ENCODE data around the gene CHTF18.

GRCh38 chr16:822174-822908 lies 33.9 kb downstream of the CHTF18 start:
- TF ChIP-seq NCOA2 (IDR thresholded peaks at IDR 0.05; ENCODE audit: partially characterized antibody in 2 of 2): no peak
- no peak for TF ChIP-seq SMC3 (conservative IDR thresholded peaks at IDR 0.05; ENCODE audit: insufficient read depth, low read depth, low read length)
- TF ChIP-seq CTCF (IDR thresholded peaks at IDR 0.05 in 2 of 3, conservative IDR thresholded peaks at IDR 0.05 in 1 of 3; ENCODE audit: insufficient read depth in 2 of 3, low read depth in 1 of 3, low read length in 3 of 3): no peak
- TF ChIP-seq, protein P1, sequence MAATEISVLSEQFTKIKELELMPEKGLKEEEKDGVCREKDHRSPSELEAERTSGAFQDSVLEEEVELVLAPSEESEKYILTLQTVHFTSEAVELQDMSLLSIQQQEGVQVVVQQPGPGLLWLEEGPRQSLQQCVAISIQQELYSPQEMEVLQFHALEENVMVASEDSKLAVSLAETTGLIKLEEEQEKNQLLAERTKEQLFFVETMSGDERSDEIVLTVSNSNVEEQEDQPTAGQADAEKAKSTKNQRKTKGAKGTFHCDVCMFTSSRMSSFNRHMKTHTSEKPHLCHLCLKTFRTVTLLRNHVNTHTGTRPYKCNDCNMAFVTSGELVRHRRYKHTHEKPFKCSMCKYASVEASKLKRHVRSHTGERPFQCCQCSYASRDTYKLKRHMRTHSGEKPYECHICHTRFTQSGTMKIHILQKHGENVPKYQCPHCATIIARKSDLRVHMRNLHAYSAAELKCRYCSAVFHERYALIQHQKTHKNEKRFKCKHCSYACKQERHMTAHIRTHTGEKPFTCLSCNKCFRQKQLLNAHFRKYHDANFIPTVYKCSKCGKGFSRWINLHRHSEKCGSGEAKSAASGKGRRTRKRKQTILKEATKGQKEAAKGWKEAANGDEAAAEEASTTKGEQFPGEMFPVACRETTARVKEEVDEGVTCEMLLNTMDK (IDR thresholded peaks at IDR 0.05; ENCODE audit: borderline replicate concordance, insufficient read depth, low read depth, low read length, poor library complexity, severe bottlenecking): no peak
- TF ChIP-seq EP300 (IDR thresholded peaks at IDR 0.05; ENCODE audit: low read length): no peak
- no peak for TF ChIP-seq PHF8 (IDR thresholded peaks at IDR 0.05; ENCODE audit: borderline replicate concordance, low read length)
- TF ChIP-seq RAD21 (CRISPR knock-in tag; conservative IDR thresholded peaks at IDR 0.05 in 1 of 2, IDR thresholded peaks at IDR 0.05 in 1 of 2): no peak
- no peak for TF ChIP-seq RAD51 (IDR thresholded peaks at IDR 0.05; ENCODE audit: borderline replicate concordance, low read depth)
- no peak for TF ChIP-seq RBM25 (IDR thresholded peaks at IDR 0.05; ENCODE audit: low read depth, low read length, severe bottlenecking)
- no peak for TF ChIP-seq ATF6 (CRISPR knock-in tag; IDR thresholded peaks at IDR 0.05)
- TF ChIP-seq HDAC6 (IDR thresholded peaks at IDR 0.05; ENCODE audit: low read depth, low read length): no peak
- TF ChIP-seq EHMT2 (IDR thresholded peaks at IDR 0.05): no peak
- TF ChIP-seq POLR2A (conservative IDR thresholded peaks at IDR 0.05): no peak
- TF ChIP-seq ARID2 (IDR thresholded peaks at IDR 0.05): no peak
